Measurements from ENCODE around the gene LAMA3. TPM values are rescaled to one million over a fixed set of nuclear protein-coding genes. Genes with fewer than 3 reads are reported as not detected.
"Not testable (repeated sequence)": the region's sequence is repeated elsewhere in the genome, so short reads cannot be mapped to it uniquely, and the experiment has no call there.

LAMA3 gene
- total RNA-seq, 4 donors from 2014 or later, result 155 to 456 (median 173) TPM

DNA sequence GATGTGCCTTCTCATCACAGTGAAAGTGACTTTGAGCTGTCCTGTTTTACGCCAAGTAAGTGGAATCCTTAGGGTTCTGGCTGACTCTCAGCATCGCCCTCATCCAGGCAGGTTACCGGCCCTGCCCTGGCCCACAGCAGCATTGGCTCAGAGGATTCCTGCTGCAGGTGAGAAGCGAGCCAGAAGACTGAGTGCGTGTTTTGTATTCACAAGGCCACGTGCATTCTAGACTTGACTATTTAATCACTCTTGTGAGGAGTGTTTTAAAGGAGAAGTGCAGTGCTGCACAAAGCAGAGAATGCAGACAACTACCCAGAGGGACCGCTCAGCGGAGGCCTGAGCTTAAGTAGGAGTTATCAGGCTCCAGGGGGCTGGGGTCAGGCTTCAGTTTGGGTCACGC lies 48.3 kb downstream of the LAMA3 start:
- 60 to 64% methylated on average over 9 of the region's 9 CpGs for WGBS, 2 donors
- intact Hi-C loops (cut with DNase I; ENCODE audit: low total_unique reads), result no loop called here
- TF ChIP-seq POLR2A (IDR thresholded peaks at IDR 0.05), result no peak
- TF ChIP-seq, protein P1, sequence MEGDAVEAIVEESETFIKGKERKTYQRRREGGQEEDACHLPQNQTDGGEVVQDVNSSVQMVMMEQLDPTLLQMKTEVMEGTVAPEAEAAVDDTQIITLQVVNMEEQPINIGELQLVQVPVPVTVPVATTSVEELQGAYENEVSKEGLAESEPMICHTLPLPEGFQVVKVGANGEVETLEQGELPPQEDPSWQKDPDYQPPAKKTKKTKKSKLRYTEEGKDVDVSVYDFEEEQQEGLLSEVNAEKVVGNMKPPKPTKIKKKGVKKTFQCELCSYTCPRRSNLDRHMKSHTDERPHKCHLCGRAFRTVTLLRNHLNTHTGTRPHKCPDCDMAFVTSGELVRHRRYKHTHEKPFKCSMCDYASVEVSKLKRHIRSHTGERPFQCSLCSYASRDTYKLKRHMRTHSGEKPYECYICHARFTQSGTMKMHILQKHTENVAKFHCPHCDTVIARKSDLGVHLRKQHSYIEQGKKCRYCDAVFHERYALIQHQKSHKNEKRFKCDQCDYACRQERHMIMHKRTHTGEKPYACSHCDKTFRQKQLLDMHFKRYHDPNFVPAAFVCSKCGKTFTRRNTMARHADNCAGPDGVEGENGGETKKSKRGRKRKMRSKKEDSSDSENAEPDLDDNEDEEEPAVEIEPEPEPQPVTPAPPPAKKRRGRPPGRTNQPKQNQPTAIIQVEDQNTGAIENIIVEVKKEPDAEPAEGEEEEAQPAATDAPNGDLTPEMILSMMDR (IDR thresholded peaks at IDR 0.05), result no peak
- no peak for DNase-seq (ENCODE audit: low spot score in 2 of 2)
- no peak overlapping the region for H3K4me3 ChIP-seq (ENCODE audit: low read depth, poor library complexity, severe bottlenecking)

DNA sequence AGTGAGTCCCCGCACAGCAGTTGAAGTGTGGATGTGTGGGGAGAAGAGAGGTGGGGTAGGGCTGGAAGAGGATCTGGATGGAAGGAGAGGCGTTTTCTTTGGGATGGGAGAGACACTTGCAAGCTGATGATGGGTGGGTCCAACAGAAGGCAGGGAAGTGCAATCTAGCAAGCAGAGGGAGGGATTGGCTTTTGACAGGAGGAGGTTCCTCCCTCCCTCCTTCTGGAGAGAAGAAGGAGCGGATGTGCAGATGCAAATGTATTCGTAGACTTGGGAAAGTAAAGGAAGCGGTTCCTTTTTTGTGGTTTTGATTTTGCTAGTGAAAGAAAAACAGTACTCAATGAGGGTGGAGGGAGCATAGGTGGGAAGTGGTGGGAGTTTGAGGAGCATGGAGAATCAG lies 48.9 kb downstream of the LAMA3 start:
- intact Hi-C loops (cut with DNase I; ENCODE audit: low total_unique reads), result no loop called here
- 66 to 80% methylated on average over 5 of the region's 5 CpGs for WGBS, 2 donors
- DNase-seq (ENCODE audit: low spot score in 2 of 2), result no peak
- TF ChIP-seq POLR2A (IDR thresholded peaks at IDR 0.05), result no peak
- TF ChIP-seq, protein P1 (IDR thresholded peaks at IDR 0.05), result no peak
- no peak overlapping the region for H3K4me3 ChIP-seq (ENCODE audit: low read depth, poor library complexity, severe bottlenecking)

DNA sequence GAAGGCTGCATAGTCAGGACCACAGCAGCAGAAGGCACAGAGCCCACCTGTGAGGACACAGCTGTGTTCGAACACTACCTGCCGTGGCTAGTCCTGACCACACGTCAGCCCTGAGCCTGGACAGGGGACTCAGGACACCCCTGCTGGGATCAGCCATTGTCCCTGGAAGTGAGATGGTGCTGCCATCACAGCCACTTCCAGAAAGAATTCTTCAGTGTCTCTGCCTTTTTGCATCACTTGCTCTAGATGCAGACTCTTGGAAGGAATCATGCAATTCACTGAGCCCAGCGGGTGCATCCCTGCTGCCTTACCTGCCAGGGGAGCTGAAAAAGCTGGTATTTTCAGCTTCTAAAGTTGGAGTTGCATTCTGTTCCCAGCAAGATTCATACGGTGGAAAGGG lies 49.3 kb downstream of the LAMA3 start:
- WGBS, 2 donors, result 86 to 92% methylated on average over 5 of the region's 5 CpGs
- TF ChIP-seq, protein P1 (IDR thresholded peaks at IDR 0.05), result no peak
- TF ChIP-seq POLR2A (IDR thresholded peaks at IDR 0.05), result no peak
- intact Hi-C loops (cut with DNase I; ENCODE audit: low total_unique reads), result no loop called here
- DNase-seq (ENCODE audit: low spot score in 2 of 2), result no peak
- H3K4me3 ChIP-seq (ENCODE audit: low read depth, poor library complexity, severe bottlenecking), result no peak overlapping the region

DNA sequence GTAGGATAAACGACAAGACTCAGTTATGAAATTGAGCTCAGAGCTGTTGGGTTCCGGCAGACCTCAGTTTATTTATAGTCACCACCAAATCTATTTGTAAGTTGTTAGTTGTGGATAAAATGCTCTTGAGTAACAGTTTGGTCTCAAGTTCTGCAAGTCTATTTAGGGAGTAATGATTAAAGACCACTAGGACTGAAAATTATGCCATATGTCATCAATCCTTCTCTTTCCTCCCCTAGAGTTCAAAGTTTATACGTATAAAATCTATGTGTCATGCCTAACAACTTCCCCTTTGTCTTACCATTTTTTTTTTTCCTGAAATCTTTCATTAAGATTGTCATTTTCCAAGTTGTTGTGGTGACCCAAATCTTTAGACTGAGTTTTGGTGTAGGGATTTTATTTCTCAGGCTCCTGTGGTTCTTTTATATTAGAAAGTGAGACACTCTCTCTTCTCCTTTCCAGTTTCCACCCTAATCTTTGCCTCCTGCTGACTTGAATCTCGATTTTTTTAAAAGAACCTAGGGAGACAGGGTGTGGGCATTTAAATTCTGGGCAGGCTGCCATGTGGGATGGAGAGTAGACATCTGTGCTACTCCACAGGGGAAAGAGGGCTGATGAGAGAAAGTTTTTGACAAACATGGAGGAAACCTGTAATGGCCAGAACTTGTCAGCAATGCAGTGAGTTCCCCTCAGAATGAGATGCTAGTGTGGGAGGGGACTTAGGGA lies 51.0 kb downstream of the LAMA3 start:
- H3K4me3 ChIP-seq (ENCODE audit: low read depth, poor library complexity, severe bottlenecking), result no peak overlapping the region
- intact Hi-C loops (cut with DNase I; ENCODE audit: low total_unique reads), result no loop called here
- WGBS, 2 donors, result 42 to 44% methylated on average over 4 of the region's 4 CpGs
- TF ChIP-seq POLR2A (IDR thresholded peaks at IDR 0.05), result no peak
- TF ChIP-seq, protein P1 (IDR thresholded peaks at IDR 0.05), result no peak
- no peak for DNase-seq (ENCODE audit: low spot score in 2 of 2)

- H3K4me3 ChIP-seq (ENCODE audit: low read depth, poor library complexity, severe bottlenecking); DNase-seq (ENCODE audit: low spot score in 2 of 2); intact Hi-C loops (cut with DNase I; ENCODE audit: low total_unique reads): not testable (repeated sequence)
- 86 to 89% methylated on average over 6 of the region's 6 CpGs for WGBS, 2 donors
Observed at GRCh38 chr18:23741967-23742366, 52.7 kb downstream of the LAMA3 start.

DNA sequence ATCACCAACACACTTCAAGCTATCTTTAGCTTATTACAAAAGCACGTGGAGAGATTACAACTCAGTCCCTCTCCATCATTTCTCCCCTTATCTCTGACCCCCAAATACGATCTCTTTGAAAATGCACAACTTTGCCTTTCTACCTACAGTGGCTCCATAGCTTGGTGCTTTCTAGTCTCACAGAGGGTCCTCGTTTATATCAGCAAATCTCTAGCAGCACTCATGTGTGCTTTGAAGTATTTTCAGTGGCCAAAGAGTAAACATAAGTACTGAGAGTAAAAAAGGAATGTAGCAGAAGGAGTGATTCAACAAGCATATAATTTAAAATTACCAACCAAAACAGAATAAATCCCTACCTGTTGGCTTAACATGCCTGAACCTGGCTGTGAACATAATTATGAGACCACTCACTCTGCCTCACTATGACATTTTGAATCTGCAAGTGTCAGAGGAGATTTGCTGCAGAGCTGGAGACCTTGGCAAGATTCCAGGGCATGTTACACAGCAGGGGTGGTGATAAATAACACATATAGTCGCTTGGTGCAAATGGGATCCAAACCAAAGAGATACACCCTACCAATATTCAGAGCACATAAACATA lies 54.6 kb downstream of the LAMA3 start:
- intact Hi-C loops (cut with DNase I; ENCODE audit: low total_unique reads), result no loop called here
- TF ChIP-seq, protein P1 (IDR thresholded peaks at IDR 0.05), result no peak
- no peak for TF ChIP-seq POLR2A (IDR thresholded peaks at IDR 0.05)
- no peak for DNase-seq (ENCODE audit: low spot score in 2 of 2)
- WGBS, 2 donors, result 75 to 76% methylated on average over 4 of the region's 4 CpGs
- H3K4me3 ChIP-seq (ENCODE audit: low read depth, poor library complexity, severe bottlenecking), result no peak overlapping the region
